GM12878 (cell line): ENCODE results near the gene PARVA. TPM values are rescaled to one million over a fixed set of nuclear protein-coding genes. Genes with fewer than 3 reads are reported as not detected.

Experiments
- ATAC-seq: fragments of 200-7000 bp; cut with Tn5 transposase; 3 replicates; pipeline ENCODE4 v1.9.1; 2020; ENCODE audit warnings: mild to moderate bottlenecking, moderate library complexity
- BruUV-seq: library from RNA; stranded (reverse); fragments of 400-500 nt; replicated peaks from 2 replicates; lab custom pipeline; 2021; lab: Mats Ljungman, UMichigan
- CTCF ChIA-PET: fragments of 300-600 bp; sonication (Branson Sonifier 250); formaldehyde crosslinking; extraction: SDS; loops from one replicate; lab custom pipeline; 2021; ENCODE audit warnings: inconsistent platforms; lab: Yijun Ruan, JAX
- POLR2A ChIA-PET: fragments of 350-600 bp; formaldehyde crosslinking; extraction: SDS; loops from one replicate; lab custom pipeline; 2021; ENCODE audit warnings: inconsistent platforms; lab: Charles Lee
- RAD21 ChIA-PET: fragments of 300-600 bp; sonication (Branson Sonifier 250); formaldehyde crosslinking; loops from one replicate; lab custom pipeline; 2023; ENCODE audit warnings: antibody characterized with exemption; ENCODE audit not compliant: unreplicated experiment; lab: Charles Lee
- SMC1A ChIA-PET: fragments of 300-600 bp; sonication (Branson Sonifier 250); formaldehyde crosslinking; loops from one replicate; lab custom pipeline; 2023; ENCODE audit not compliant: unreplicated experiment, uncharacterized antibody; lab: Charles Lee
- DNase-seq: peaks from one replicate; pipeline ENCODE4 v3.0.0-alpha.2; 2011; ENCODE audit warnings: low read depth, low spot score
- FAIRE-seq: peaks from 3 replicates; lab custom pipeline; 2011; peaks lifted over from hg19 to GRCh38; lab: Jason Lieb, UNC
- H2AFZ ChIP-seq: 2 replicates; pipeline ENCODE4 v1.6.0; 2011; ENCODE audit warnings: low read depth, low read length, control low read depth; ENCODE audit not compliant: control insufficient read depth
- H3K27ac ChIP-seq: 2 replicates; pipeline ENCODE4 v1.5.1; 2011; ENCODE audit warnings: control low read depth; ENCODE audit not compliant: control insufficient read depth, insufficient read depth
- H3K27me3 ChIP-seq, 2 experiments: replicated peaks in 1 of 2; 2 replicates each; pipeline versions ENCODE4 v1.6.0 to v1.6.1; 2011; ENCODE audit warnings: low read length in 1 of 2; ENCODE audit not compliant: control insufficient read depth in 2 of 2, insufficient read depth in 2 of 2
- H3K36me3 ChIP-seq, 2 experiments: 2 replicates each; pipeline ENCODE4 v1.5.1; 2011; ENCODE audit warnings: low read length in 1 of 2; ENCODE audit not compliant: control insufficient read depth in 2 of 2, insufficient read depth in 2 of 2
- H3K4me1 ChIP-seq: 2 replicates; pipeline ENCODE4 v1.6.1; 2011; ENCODE audit warnings: mild to moderate bottlenecking, low read length, moderate library complexity, mixed read lengths; ENCODE audit not compliant: control insufficient read depth, insufficient read depth
- H3K4me2 ChIP-seq: 2 replicates; pipeline ENCODE4 v1.6.0; 2011; ENCODE audit warnings: control low read depth; ENCODE audit not compliant: control insufficient read depth, insufficient read depth
- H3K4me3 ChIP-seq: fragments of 200-600 bp; sonication (generic); 2 replicates; pipeline ENCODE4 v1.5.1; 2016
- H3K79me2 ChIP-seq: 2 replicates; pipeline ENCODE4 v1.6.0; 2011; ENCODE audit warnings: low read length; ENCODE audit not compliant: control insufficient read depth, insufficient read depth
- H3K9ac ChIP-seq: 2 replicates; pipeline ENCODE4 v1.8.0; 2011; ENCODE audit warnings: low read length, control low read depth, mixed read lengths; ENCODE audit not compliant: control insufficient read depth, insufficient read depth
- H3K9me3 ChIP-seq: replicated peaks from 3 replicates; pipeline ENCODE4 v1.5.1; 2011; ENCODE audit warnings: mild to moderate bottlenecking, low read length; ENCODE audit not compliant: control insufficient read depth, insufficient read depth
- H4K20me1 ChIP-seq: 2 replicates; pipeline ENCODE4 v1.6.0; 2011; ENCODE audit not compliant: control insufficient read depth, insufficient read depth
- ESRRA ChIP-seq: IDR thresholded peaks from 2 replicates; pipeline ENCODE4 v1.6.1; 2012; ENCODE audit warnings: mild to moderate bottlenecking, low read length, improper control_type of control experiment
- FOXM1 ChIP-seq: IDR thresholded peaks from 2 replicates; pipeline ENCODE4 v1.6.1; 2012; ENCODE audit warnings: low read depth, mild to moderate bottlenecking, inconsistent platforms, low read length, moderate library complexity
- NFYB ChIP-seq: IDR thresholded peaks from 2 replicates; pipeline ENCODE4 v1.6.1; 2011; ENCODE audit warnings: low read depth, mild to moderate bottlenecking, low read length, improper control_type of control experiment, moderate library complexity; ENCODE audit not compliant: insufficient read depth
- NR2F1 ChIP-seq: fragments of 450-650 bp; conservative IDR thresholded peaks from 2 replicates; pipeline ENCODE4 v1.6.1; 2017; ENCODE audit warnings: mild to moderate bottlenecking
- POLR2AphosphoS2 ChIP-seq: IDR thresholded peaks from 2 replicates; pipeline ENCODE4 v1.6.1; 2011; ENCODE audit warnings: low read depth, mild to moderate bottlenecking, low read length, improper control_type of control experiment, moderate library complexity
- POU2F2 ChIP-seq: IDR thresholded peaks from 3 replicates; pipeline ENCODE4 v1.6.1; 2011; ENCODE audit warnings: low read depth, mild to moderate bottlenecking, low read length, borderline replicate concordance
- RUNX3 ChIP-seq: IDR thresholded peaks from 2 replicates; pipeline ENCODE4 v1.6.1; 2012; ENCODE audit warnings: low read length, inconsistent platforms
- TCF12 ChIP-seq: IDR thresholded peaks from 2 replicates; pipeline ENCODE4 v1.6.1; 2011; ENCODE audit warnings: low read depth, mild to moderate bottlenecking, low read length
- WGBS: methylation state at CpG from one replicate; pipeline ENCODE4 v1.1.6; 2016; ENCODE audit warnings: low lambda C conversion rate; ENCODE audit not compliant: insufficient replicate concordance, insufficient coverage; ENCODE audit errors: missing lambda C conversion rate; 5-methylcytosine and 5-hydroxymethylcytosine counted together
- in situ Hi-C: fragments of 300-500 bp; cut with MboI; formaldehyde crosslinking; loops from 9 replicates; pipeline ENCODE4 v1.14.3; 2018; ENCODE audit warnings: mixed read lengths
- intact Hi-C: fragments of 100-400 bp; cut with micrococcal nuclease; formaldehyde crosslinking; loops from one replicate; pipeline ENCODE4 v1.14.2; 2022; ENCODE audit not compliant: unreplicated experiment
- polyA plus RNA-seq, 11 experiments: library from polyadenylated mRNA; depleted of rRNA in 4 of 11; unstranded in 6 of 11; stranded (reverse) in 5 of 11; fragments of >200 nt; fragmentation: Nextera tagmentation in 4 of 11; fragmentation: Illumina TruSeq in 1 of 11; extraction: Ambion mirVana in 4 of 11; extraction: Trizol in 1 of 11; gene quantifications; 1 replicate in 1 of 11; 2 replicates in 10 of 11; pipeline versions ENCODE4 v1.2.1 to v1.2.3, GENCODE V29; 2011 to 2016; ENCODE audit warnings: inconsistent platforms in 2 of 11, missing spikeins in 2 of 11, low read depth in 1 of 11
- total RNA-seq, 4 experiments: library from RNA; depleted of rRNA in 3 of 4; stranded (reverse); fragments of >200 nt in 3 of 4; fragmentation: Illumina TruSeq in 1 of 4; extraction: Trizol in 1 of 4; gene quantifications; 2 replicates each; pipeline versions ENCODE4 v1.2.1 to v1.2.3, GENCODE V29; 2013 to 2021
- TF ChIP-seq, protein P1 (sequence below), 3 experiments: IDR thresholded peaks in 2 of 3; conservative IDR thresholded peaks in 1 of 3; 2 replicates each; pipeline ENCODE4 v1.5.1; 2011; ENCODE audit warnings: low read depth in 3 of 3, low read length in 3 of 3, mild to moderate bottlenecking in 3 of 3, control low read depth in 2 of 3, moderate library complexity in 2 of 3, inconsistent platforms in 1 of 3, mixed read lengths in 1 of 3; ENCODE audit not compliant: control insufficient read depth in 2 of 3, insufficient read depth in 1 of 3; ENCODE audit errors: extremely low read depth in 1 of 3
- TF ChIP-seq, protein P2 (sequence below): fragments of 450-650 bp; IDR thresholded peaks from 2 replicates; pipeline ENCODE4 v1.6.1; 2016; ENCODE audit warnings: mild to moderate bottlenecking, moderate library complexity, borderline replicate concordance
- TF ChIP-seq, protein P3 (sequence below): fragments of 450-650 bp; IDR thresholded peaks from 2 replicates; pipeline ENCODE4 v1.6.1; 2017; ENCODE audit warnings: borderline replicate concordance

The PARVA gene
- total and polyA plus RNA-seq, 10 of the 15 experiments (the other 5 are each of a cell fraction or from before 2014, with no cell fraction given) = 0.01 to 0.44 (median 0.03) TPM; not detected in 7

DNA sequence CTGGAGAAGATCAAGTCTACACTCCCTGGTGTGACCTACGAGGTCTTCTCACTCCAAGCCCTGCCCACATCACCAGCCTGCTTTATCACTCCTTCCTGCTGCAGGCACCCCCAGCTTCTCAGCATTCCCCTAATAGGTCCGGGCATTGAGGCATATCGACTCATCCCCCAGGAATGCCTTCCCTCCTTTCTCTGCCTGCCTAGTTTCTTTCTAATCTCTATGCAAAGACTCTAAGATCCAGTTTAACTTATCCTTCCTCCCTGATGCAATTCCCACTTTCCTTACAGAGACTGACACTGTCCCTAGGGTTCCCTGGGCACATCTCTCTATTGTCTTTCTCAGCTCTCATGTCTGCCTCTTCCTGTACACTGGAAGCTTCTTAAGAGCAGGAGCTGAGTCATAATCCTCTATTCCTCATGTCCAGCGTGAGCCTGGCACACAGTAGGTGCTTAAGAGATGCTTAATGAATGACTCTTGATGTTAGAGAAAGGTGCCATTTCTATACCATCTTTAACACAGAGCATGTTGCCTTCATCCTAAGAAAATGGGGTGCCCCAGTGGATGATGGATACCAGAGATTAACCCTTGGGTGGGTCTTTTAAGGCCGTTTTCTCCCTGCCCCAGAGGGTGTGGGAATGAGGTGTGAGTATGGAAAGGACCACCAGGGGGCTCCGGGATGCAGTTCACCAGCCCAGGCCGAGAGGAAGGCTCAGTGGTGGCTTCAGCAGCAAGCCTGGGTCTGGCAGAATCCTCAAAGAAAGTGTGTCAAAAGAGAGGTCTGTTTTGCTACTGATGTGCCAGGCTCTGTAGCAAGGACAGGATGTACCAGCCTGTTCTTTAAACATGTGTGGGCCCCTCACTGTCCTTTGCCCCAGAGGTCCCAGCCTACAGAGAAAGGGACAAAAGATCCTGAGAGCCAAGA lies 34.7 kb downstream of the PARVA start (continued):
- TF ChIP-seq, protein P1, sequence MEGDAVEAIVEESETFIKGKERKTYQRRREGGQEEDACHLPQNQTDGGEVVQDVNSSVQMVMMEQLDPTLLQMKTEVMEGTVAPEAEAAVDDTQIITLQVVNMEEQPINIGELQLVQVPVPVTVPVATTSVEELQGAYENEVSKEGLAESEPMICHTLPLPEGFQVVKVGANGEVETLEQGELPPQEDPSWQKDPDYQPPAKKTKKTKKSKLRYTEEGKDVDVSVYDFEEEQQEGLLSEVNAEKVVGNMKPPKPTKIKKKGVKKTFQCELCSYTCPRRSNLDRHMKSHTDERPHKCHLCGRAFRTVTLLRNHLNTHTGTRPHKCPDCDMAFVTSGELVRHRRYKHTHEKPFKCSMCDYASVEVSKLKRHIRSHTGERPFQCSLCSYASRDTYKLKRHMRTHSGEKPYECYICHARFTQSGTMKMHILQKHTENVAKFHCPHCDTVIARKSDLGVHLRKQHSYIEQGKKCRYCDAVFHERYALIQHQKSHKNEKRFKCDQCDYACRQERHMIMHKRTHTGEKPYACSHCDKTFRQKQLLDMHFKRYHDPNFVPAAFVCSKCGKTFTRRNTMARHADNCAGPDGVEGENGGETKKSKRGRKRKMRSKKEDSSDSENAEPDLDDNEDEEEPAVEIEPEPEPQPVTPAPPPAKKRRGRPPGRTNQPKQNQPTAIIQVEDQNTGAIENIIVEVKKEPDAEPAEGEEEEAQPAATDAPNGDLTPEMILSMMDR (IDR thresholded peaks at IDR 0.05 in 2 of 3, conservative IDR thresholded peaks at IDR 0.05 in 1 of 3; ENCODE audit: control insufficient read depth in 2 of 3, extremely low read depth in 1 of 3, insufficient read depth in 1 of 3, low read depth in 3 of 3, low read length in 3 of 3) = peak; percentile 26 to 51 (median 50); a peak in 5 of 6 replicates
- TF ChIP-seq POLR2AphosphoS2 = no peak
- TF ChIP-seq ESRRA = no peak

DNA sequence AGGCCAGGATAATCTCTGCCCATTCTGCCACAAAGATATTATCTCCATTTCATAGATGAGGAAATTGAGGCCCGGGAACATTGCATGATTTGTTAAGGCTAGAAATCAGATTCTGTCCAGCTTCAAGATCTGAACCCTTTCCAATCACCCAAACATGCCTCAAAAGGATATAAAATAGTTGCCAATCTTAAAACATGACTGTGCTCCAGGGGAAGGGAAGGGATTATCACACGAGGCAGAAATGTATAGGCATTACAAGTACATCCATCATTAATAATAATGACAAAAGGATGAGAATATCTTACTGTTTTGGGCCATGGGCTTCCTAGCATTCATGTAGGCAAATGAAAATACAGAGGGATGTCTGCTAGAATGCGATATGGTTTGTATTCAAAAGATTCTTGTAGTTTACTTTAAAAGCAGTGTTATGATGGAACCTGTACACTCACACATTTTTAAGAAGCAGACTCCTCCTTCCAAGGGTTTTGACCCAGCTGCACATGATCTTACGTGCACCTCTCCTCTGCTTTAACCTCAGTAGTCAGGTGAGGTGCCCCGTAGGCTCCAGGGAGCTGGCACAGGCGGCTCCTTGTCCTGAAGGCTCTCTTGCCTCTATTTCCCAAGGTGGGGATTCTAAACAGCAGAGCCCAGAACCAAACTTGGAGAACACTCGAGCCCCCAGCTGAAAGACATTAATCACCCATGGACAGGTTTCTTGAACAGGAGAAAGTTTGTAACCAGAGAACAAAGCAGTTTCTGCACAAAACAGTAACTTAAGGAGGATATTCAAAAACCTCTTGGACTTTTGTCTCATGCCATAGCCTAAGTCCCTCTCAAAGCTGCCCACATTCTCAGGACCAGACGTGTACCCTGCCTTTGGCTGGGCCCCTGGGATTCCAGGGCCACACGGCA lies 36.0 kb downstream of the PARVA start:
- no peaks in the 10 kb centered on the region for H3K79me2 ChIP-seq
- no peak overlapping the region for H3K27ac ChIP-seq
- no peaks in the 10 kb centered on the region for H4K20me1 ChIP-seq
- RAD21 ChIA-PET = no interaction called here
- no peak overlapping the region for H3K4me2 ChIP-seq
- H2AFZ ChIP-seq = no peak overlapping the region
- POLR2A ChIA-PET = no interaction called here
- DNase-seq = no peak
- no peaks in the 10 kb centered on the region for H3K4me1 ChIP-seq
- no peak overlapping the region for H3K4me3 ChIP-seq
- H3K9ac ChIP-seq = no peak overlapping the region
- CTCF ChIA-PET = interaction anchor here (0.6 to 1.3 kb wide), 3 partner anchors 14 to 697 kb away, joined by 3 to 5 read pairs (median 3); no protein-coding TSS in a partner anchor
- SMC1A ChIA-PET = no interaction called here
- 8% methylated on average over 9 of the region's 9 CpGs for WGBS
- BruUV-seq = no TSS peak
- no peak for ATAC-seq
- in situ Hi-C loops = loop anchor here (10.0 kb wide), 1 partner anchor 481 kb away; no protein-coding TSS in a partner anchor
- no peaks in the 10 kb centered on the region for H3K9me3 ChIP-seq
- no peak for FAIRE-seq
- intact Hi-C loops = loop anchor here (5.0 kb wide), 1 partner anchor 479 kb away; no protein-coding TSS in a partner anchor
- no peaks in the 10 kb centered on the region for H3K36me3 ChIP-seq
- no peaks in the 10 kb centered on the region; a peak in 1 of 4 replicates for H3K27me3 ChIP-seq
- no peak for TF ChIP-seq RUNX3
- no peak for TF ChIP-seq TCF12
- no peak for TF ChIP-seq NFYB
- no peak for TF ChIP-seq POU2F2
- no peak for TF ChIP-seq FOXM1
- TF ChIP-seq, protein P2, sequence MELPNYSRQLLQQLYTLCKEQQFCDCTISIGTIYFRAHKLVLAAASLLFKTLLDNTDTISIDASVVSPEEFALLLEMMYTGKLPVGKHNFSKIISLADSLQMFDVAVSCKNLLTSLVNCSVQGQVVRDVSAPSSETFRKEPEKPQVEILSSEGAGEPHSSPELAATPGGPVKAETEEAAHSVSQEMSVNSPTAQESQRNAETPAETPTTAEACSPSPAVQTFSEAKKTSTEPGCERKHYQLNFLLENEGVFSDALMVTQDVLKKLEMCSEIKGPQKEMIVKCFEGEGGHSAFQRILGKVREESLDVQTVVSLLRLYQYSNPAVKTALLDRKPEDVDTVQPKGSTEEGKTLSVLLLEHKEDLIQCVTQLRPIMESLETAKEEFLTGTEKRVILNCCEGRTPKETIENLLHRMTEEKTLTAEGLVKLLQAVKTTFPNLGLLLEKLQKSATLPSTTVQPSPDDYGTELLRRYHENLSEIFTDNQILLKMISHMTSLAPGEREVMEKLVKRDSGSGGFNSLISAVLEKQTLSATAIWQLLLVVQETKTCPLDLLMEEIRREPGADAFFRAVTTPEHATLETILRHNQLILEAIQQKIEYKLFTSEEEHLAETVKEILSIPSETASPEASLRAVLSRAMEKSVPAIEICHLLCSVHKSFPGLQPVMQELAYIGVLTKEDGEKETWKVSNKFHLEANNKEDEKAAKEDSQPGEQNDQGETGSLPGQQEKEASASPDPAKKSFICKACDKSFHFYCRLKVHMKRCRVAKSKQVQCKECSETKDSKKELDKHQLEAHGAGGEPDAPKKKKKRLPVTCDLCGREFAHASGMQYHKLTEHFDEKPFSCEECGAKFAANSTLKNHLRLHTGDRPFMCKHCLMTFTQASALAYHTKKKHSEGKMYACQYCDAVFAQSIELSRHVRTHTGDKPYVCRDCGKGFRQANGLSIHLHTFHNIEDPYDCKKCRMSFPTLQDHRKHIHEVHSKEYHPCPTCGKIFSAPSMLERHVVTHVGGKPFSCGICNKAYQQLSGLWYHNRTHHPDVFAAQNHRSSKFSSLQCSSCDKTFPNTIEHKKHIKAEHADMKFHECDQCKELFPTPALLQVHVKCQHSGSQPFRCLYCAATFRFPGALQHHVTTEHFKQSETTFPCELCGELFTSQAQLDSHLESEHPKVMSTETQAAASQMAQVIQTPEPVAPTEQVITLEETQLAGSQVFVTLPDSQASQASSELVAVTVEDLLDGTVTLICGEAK = no peak
- no peak for TF ChIP-seq NR2F1
- TF ChIP-seq, protein P3, sequence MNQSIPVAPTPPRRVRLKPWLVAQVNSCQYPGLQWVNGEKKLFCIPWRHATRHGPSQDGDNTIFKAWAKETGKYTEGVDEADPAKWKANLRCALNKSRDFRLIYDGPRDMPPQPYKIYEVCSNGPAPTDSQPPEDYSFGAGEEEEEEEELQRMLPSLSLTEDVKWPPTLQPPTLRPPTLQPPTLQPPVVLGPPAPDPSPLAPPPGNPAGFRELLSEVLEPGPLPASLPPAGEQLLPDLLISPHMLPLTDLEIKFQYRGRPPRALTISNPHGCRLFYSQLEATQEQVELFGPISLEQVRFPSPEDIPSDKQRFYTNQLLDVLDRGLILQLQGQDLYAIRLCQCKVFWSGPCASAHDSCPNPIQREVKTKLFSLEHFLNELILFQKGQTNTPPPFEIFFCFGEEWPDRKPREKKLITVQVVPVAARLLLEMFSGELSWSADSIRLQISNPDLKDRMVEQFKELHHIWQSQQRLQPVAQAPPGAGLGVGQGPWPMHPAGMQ = no peak
